K562 (cell line): ENCODE results near the gene KMT2E. TPM values are rescaled to one million over a fixed set of nuclear protein-coding genes. Genes with fewer than 3 reads are reported as not detected.

Source experiments
- CREB1 ChIP-seq, 2 experiments: sonication (generic) in 1 of 2; formaldehyde crosslinking in 1 of 2; IDR thresholded peaks; 2 replicates each; pipeline versions ENCODE4 v1.6.1 to v1.8.0; 2012 to 2022; ENCODE audit warnings: inconsistent platforms in 1 of 2, mild to moderate bottlenecking in 1 of 2, missing genetic modification reagents in 1 of 2, moderate library complexity in 1 of 2
- DPF2 ChIP-seq: fragments of 450-650 bp; IDR thresholded peaks from 2 replicates; pipeline ENCODE4 v1.6.1; 2016
- EZH2 ChIP-seq: IDR thresholded peaks from 2 replicates; pipeline ENCODE4 v1.6.1; 2012; ENCODE audit warnings: low read depth, mild to moderate bottlenecking, inconsistent platforms, low read length, borderline replicate concordance
- GATA2 ChIP-seq: sonication (generic); formaldehyde crosslinking; IDR thresholded peaks from 2 replicates; pipeline ENCODE4 v1.4.0; 2020; ENCODE audit warnings: mild to moderate bottlenecking, missing genetic modification reagents
- HDAC2 ChIP-seq: fragments of 450-650 bp; IDR thresholded peaks from 2 replicates; pipeline ENCODE4 v1.6.1; 2016; ENCODE audit warnings: mild to moderate bottlenecking
- HMGN3 ChIP-seq: IDR thresholded peaks from 2 replicates; pipeline ENCODE4 v1.6.1; 2011; ENCODE audit warnings: borderline replicate concordance, low read depth, mild to moderate bottlenecking, mixed read lengths, low read length; ENCODE audit not compliant: insufficient read length; ENCODE audit errors: extremely low read depth
- MCM5 ChIP-seq: fragments of 450-650 bp; IDR thresholded peaks from 2 replicates; pipeline ENCODE4 v1.6.1; 2016; ENCODE audit warnings: low read depth
- POLR2H ChIP-seq: IDR thresholded peaks from 2 replicates; pipeline ENCODE4 v1.6.1; 2016; ENCODE audit warnings: missing genetic modification characterization, low read depth, mild to moderate bottlenecking, control low read depth, missing compliant biosample characterization, moderate library complexity
- SAFB ChIP-seq: fragments of 200-400 bp; formaldehyde crosslinking; IDR thresholded peaks from 2 replicates; pipeline ENCODE4 v1.6.1; 2017; ENCODE audit warnings: low read depth, low read length, borderline replicate concordance
- SLC30A9 ChIP-seq: fragments of 250-450 bp; sonication (Bioruptor Pico); IDR thresholded peaks from 2 replicates; pipeline ENCODE4 v1.8.0; 2022; ENCODE audit warnings: mild to moderate bottlenecking, moderate library complexity
- SMAD1 ChIP-seq: fragments of 150-350 bp; IDR thresholded peaks from 2 replicates; pipeline ENCODE4 v1.6.1; 2014; ENCODE audit warnings: low read length, low read depth; ENCODE audit not compliant: partially characterized antibody
- TAL1 ChIP-seq: fragments of 450-650 bp; IDR thresholded peaks from 2 replicates; pipeline ENCODE4 v1.6.1; 2016; ENCODE audit warnings: mild to moderate bottlenecking
- ZKSCAN1 ChIP-seq: fragments of 150-350 bp; IDR thresholded peaks from 2 replicates; pipeline ENCODE4 v1.6.1; 2016; ENCODE audit warnings: low read depth, low read length
- ZNF175 ChIP-seq: fragments of 200-800 bp; sonication (Bioruptor generic); IDR thresholded peaks from 2 replicates; pipeline ENCODE4 v1.6.1; 2016; ENCODE audit warnings: low read depth, mild to moderate bottlenecking, missing genetic modification characterization, missing compliant biosample characterization
- ZNF282 ChIP-seq: sonication (generic); formaldehyde crosslinking; IDR thresholded peaks from 2 replicates; pipeline ENCODE4 v1.8.1; 2023; ENCODE audit warnings: missing genetic modification reagents
- ZNF408 ChIP-seq: fragments of 250-450 bp; sonication (Bioruptor Pico); IDR thresholded peaks from 2 replicates; pipeline ENCODE4 v1.4.0; 2020; ENCODE audit warnings: low read depth, mild to moderate bottlenecking, moderate library complexity
- ZNF644 ChIP-seq: fragments of 200-800 bp; sonication (Bioruptor generic); IDR thresholded peaks from 2 replicates; pipeline ENCODE4 v1.6.1; 2016; ENCODE audit warnings: low read depth, missing genetic modification characterization, missing compliant biosample characterization
- ZNF707 ChIP-seq: fragments of 250-450 bp; sonication (Bioruptor Pico); conservative IDR thresholded peaks from 2 replicates; pipeline ENCODE4 v1.8.0; 2022; ENCODE audit warnings: inconsistent platforms, mild to moderate bottlenecking, moderate library complexity
- polyA plus RNA-seq, 8 experiments: library from polyadenylated mRNA; depleted of rRNA in 4 of 8; stranded (reverse) in 5 of 8; unstranded in 3 of 8; fragments of >200 nt; fragmentation: Nextera tagmentation in 2 of 8; fragmentation: Illumina TruSeq in 1 of 8; extraction: Ambion mirVana in 2 of 8; extraction: Trizol in 1 of 8; gene quantifications; 2 replicates each; pipeline versions ENCODE4 v1.2.1 to v1.2.3, GENCODE V29; 2011 to 2014; ENCODE audit warnings: inconsistent platforms in 1 of 8, missing spikeins in 1 of 8
- total RNA-seq, 7 experiments: library from RNA; depleted of rRNA in 6 of 7; stranded (reverse); fragments of >200 nt in 6 of 7; fragmentation: Illumina TruSeq in 2 of 7; extraction: Trizol in 2 of 7; gene quantifications; 2 replicates each; pipeline versions ENCODE4 v1.2.1 to v1.2.3, GENCODE V29; 2011 to 2021; ENCODE audit warnings: low replicate concordance in 1 of 7
- TF ChIP-seq, protein P1 (sequence below): fragments of 200-400 bp; formaldehyde crosslinking; IDR thresholded peaks from 2 replicates; pipeline ENCODE4 v1.6.1; 2017; ENCODE audit warnings: mild to moderate bottlenecking, low read depth, low read length, moderate library complexity
- TF ChIP-seq, protein P2 (sequence below): fragments of 250-450 bp; sonication (Bioruptor Pico); IDR thresholded peaks from 2 replicates; pipeline ENCODE4 v1.9.0; 2021; ENCODE audit warnings: mild to moderate bottlenecking
- TF ChIP-seq, protein P3 (sequence below): sonication (generic); formaldehyde crosslinking; IDR thresholded peaks from 2 replicates; pipeline ENCODE4 v1.8.1; 2023; ENCODE audit warnings: mild to moderate bottlenecking, missing genetic modification reagents
- TF ChIP-seq, protein P4 (sequence below): sonication (generic); formaldehyde crosslinking; IDR thresholded peaks from 2 replicates; pipeline ENCODE4 v1.8.0; 2022; ENCODE audit warnings: mild to moderate bottlenecking, missing genetic modification reagents

KMT2E gene
- total and polyA plus RNA-seq, 9 of the 15 experiments (the other 6 are each of a cell fraction or from before 2014, with no cell fraction given): 8.9 to 55.3 (median 38.1) TPM

DNA sequence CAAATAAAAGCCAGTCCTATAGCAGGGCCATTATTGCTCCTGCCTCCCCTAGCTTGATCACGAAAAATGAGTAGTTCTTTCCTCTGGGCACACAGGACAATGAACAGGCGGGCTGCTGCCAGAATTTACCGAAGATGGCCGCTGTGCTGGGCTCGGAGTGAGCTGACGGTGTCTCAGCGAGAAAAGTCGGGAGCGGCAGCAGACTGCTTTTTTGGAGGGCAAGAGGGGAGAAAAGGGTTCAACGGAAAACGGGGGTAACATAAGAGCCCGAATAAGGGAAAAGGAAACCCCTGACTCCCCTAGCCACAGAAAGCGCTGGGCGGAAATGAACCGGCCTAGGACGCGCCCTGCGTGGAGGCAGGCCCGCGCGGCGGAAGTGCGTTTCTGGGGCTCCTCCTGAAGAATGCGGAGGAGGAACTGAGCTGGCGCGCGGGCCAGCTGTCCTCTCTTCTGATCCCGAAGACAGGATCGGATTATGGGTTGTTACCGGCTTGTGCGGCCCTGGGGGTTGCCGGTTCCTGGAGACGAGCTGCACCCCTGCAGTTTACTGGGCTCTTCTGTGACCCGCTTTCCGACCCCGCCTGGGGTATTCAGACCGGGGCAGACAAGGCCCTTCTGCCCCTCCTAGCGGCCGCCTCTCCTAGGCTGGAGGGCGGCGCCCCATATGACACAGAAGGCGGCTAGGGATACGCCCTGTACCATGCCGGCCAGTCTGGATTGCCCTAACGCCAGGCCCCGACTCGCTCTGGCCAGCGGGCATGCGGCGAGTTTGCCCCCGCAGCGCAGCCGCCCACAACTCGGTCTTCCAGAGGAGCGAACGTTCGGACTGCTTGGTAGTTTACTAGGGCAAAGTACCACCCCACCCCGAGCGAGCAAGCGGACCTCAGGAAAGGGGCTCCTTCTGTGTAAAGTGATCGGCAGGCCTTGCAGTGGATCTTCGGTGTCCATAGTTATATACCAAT, 30.1 kb upstream of the KMT2E start (continued):
- TF ChIP-seq, protein P1, sequence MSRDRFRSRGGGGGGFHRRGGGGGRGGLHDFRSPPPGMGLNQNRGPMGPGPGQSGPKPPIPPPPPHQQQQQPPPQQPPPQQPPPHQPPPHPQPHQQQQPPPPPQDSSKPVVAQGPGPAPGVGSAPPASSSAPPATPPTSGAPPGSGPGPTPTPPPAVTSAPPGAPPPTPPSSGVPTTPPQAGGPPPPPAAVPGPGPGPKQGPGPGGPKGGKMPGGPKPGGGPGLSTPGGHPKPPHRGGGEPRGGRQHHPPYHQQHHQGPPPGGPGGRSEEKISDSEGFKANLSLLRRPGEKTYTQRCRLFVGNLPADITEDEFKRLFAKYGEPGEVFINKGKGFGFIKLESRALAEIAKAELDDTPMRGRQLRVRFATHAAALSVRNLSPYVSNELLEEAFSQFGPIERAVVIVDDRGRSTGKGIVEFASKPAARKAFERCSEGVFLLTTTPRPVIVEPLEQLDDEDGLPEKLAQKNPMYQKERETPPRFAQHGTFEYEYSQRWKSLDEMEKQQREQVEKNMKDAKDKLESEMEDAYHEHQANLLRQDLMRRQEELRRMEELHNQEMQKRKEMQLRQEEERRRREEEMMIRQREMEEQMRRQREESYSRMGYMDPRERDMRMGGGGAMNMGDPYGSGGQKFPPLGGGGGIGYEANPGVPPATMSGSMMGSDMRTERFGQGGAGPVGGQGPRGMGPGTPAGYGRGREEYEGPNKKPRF: no peak
- TF ChIP-seq, protein P2, sequence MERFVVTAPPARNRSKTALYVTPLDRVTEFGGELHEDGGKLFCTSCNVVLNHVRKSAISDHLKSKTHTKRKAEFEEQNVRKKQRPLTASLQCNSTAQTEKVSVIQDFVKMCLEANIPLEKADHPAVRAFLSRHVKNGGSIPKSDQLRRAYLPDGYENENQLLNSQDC (CRISPR knock-in tag): no peak; the same call in none of the 2 replicates
- TF ChIP-seq ZNF644 (tag): 0 out of 2 replicates have a peak, but pooled peaks have one; percentile 68
- no peak for TF ChIP-seq EZH2
- 0 out of 2 replicates have a peak, but pooled peaks have one; percentile 4 for TF ChIP-seq TAL1
- TF ChIP-seq ZNF282 (CRISPR knock-in tag): no peak
- no peak for TF ChIP-seq SLC30A9
- TF ChIP-seq ZKSCAN1: peak; percentile 14; the same call in 1 of the 2 replicates
- no peak; the same call in 1 of the 2 replicates for TF ChIP-seq ZNF175
- TF ChIP-seq SAFB: no peak
- TF ChIP-seq, protein P3, sequence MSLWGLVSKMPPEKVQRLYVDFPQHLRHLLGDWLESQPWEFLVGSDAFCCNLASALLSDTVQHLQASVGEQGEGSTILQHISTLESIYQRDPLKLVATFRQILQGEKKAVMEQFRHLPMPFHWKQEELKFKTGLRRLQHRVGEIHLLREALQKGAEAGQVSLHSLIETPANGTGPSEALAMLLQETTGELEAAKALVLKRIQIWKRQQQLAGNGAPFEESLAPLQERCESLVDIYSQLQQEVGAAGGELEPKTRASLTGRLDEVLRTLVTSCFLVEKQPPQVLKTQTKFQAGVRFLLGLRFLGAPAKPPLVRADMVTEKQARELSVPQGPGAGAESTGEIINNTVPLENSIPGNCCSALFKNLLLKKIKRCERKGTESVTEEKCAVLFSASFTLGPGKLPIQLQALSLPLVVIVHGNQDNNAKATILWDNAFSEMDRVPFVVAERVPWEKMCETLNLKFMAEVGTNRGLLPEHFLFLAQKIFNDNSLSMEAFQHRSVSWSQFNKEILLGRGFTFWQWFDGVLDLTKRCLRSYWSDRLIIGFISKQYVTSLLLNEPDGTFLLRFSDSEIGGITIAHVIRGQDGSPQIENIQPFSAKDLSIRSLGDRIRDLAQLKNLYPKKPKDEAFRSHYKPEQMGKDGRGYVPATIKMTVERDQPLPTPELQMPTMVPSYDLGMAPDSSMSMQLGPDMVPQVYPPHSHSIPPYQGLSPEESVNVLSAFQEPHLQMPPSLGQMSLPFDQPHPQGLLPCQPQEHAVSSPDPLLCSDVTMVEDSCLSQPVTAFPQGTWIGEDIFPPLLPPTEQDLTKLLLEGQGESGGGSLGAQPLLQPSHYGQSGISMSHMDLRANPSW: no peak
- TF ChIP-seq, protein P4, sequence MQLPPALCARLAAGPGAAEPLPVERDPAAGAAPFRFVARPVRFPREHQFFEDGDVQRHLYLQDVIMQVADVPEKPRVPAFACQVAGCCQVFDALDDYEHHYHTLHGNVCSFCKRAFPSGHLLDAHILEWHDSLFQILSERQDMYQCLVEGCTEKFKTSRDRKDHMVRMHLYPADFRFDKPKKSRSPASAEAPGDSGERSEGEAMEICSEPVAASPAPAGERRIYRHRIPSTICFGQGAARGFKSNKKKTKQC (CRISPR knock-in tag): peak; percentile 85
- TF ChIP-seq ZNF408: 0 out of 2 replicates have a peak, but pooled peaks have one; percentile 15
- peak; percentile 87 for TF ChIP-seq SMAD1
- TF ChIP-seq DPF2: peak; percentile 84
- TF ChIP-seq MCM5: no peak
- no peak for TF ChIP-seq ZNF707 (CRISPR knock-in tag)
- TF ChIP-seq GATA2 (CRISPR knock-in tag): no peak
- TF ChIP-seq HDAC2: peak; percentile 93
- peak; percentile 98 for TF ChIP-seq HMGN3
- peak; percentile 96 for TF ChIP-seq CREB1 (IDR thresholded peaks at IDR 0.05)
- peak; percentile 92 for TF ChIP-seq CREB1 (CRISPR knock-in tag; IDR thresholded peaks at IDR 0.05)
- peak; percentile 92 for TF ChIP-seq POLR2H (tag)
